GM18951 (cell line): Measurements from ENCODE around the gene PLEKHA5.
"Not testable (repeated sequence)": the region's sequence is repeated elsewhere in the genome, so short reads cannot be mapped to it uniquely, and the experiment has no call there.

ENCODE experiments used
- POLR2A ChIP-seq: IDR thresholded peaks from 4 replicates; pipeline ENCODE4 v1.6.1; 2011; ENCODE audit warnings: mild to moderate bottlenecking; ENCODE audit not compliant: insufficient read length, insufficient read depth; ENCODE audit errors: extremely low read depth
- in situ Hi-C: fragments of 300-500 bp; cut with MboI; formaldehyde crosslinking; loops from one replicate; pipeline ENCODE4 v1.12.0; 2022; ENCODE audit warnings: low sequenced_read_pairs, mixed read lengths, inconsistent platforms; ENCODE audit not compliant: unreplicated experiment

Gene PLEKHA5

DNA sequence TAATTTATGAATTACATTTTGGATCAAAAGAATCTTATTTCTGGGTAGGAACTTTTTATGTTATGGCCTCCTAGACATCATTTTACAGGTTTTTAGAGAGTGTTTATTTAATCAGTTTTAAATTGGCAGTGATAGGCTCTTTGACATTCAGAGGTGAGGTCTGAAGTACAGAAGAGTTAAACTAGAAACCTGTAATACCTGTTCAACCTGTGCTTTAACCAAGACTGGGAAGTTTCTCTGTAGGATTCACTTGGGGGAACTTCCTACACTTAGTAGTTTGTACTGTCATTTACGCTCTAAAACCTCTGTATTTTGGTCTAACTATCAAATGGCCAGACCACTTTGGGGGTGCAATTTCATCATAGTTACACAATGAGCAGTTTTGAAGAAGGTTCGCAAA lies 35.9 kb downstream of the PLEKHA5 start:
- in situ Hi-C loops = no loop called here
- no peak for TF ChIP-seq POLR2A

- in situ Hi-C loops = no loop called here
- TF ChIP-seq POLR2A = no peak
Measured at GRCh38 chr12:19166387-19166786, 36.9 kb downstream of the PLEKHA5 start.

- in situ Hi-C loops = no loop called here
- TF ChIP-seq POLR2A = no peak
Measured at GRCh38 chr12:19166956-19167355, 37.4 kb downstream of the PLEKHA5 start.

DNA sequence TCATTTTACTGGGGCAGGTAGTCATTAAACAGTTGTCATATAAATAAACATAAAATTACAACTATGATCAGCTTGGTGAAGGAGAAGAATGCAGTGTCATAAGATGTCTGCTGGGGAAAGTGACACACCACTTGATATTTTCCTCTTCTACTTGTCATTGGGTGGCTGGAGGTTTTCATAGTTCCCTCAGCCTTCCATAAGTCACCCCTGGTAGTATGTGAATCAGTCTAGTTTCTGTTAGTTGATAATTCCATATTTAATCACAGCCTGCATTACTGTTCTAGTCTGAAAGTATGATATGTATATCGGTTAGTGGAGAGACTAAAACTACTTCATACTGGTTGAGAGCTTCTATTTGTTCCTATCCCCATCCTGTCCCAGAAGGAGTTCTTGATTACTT lies 38.2 kb downstream of the PLEKHA5 start:
- in situ Hi-C loops = no loop called here
- TF ChIP-seq POLR2A = no peak

- TF ChIP-seq POLR2A = no peak
- in situ Hi-C loops = no loop called here
Measured at GRCh38 chr12:19168644-19169043, 39.1 kb downstream of the PLEKHA5 start.

- no peak for TF ChIP-seq POLR2A
- in situ Hi-C loops = no loop called here
Measured at GRCh38 chr12:19169222-19169621, 39.7 kb downstream of the PLEKHA5 start.

DNA sequence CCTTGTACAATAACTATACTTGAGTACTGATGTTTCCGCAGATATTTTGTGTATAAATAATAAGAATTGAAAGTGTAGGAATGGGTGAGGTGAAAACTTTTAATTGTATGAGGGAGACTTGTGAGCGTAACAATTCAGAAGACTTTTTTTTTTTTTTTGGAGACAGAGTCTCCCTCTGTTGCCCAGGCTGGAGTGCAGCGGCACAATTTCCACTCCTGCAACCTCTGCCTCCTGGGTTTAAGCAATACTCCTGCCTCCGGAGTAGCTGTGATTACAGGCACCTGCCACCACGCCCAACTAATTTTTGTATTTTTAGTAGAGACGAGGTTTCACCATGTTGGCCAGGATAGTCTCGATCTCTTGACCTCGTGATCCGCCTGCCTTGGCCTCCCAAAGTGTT lies 40.8 kb downstream of the PLEKHA5 start:
- in situ Hi-C loops = not testable (repeated sequence)

DNA sequence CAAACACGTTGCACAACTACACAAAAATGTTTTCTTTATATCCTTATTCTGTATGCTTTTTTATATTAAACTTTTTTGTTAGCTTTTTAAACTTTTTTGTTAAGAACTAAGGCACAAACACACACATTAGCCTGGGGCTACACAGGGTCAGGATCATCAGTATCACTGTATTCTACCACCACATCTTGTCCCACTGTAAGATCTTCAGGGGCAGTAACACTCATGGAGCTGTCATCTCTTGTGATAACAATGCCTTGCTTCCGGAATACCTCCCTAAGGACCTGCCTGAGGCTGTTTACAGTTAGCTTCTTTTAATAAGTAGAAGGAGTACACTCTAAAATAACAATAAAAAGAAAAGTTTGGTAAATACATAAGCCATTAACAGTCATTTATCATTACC lies 42.2 kb downstream of the PLEKHA5 start:
- in situ Hi-C loops = no loop called here
- no peak for TF ChIP-seq POLR2A

DNA sequence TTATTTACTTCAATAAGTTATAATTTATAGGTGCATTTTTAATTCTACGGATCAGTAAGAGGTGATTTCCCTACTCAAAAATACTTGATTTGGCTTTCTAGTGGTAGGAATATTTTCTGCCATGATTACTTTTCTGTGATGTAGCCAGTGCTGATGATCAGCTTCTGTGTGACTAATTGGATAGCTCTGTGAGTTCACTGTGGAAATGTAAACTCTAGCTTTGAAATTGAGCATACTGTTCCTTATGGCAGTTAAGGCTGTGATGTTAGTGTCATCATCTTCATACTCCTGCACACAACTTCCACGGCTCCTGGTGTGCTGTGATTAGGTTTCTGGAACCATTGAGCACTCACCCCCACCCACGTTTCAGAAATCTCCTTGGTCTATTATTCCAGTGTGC lies 48.2 kb downstream of the PLEKHA5 start:
- no peak for TF ChIP-seq POLR2A
- in situ Hi-C loops = loop anchor here (25.0 kb wide), 1 partner anchor 315 kb away; no protein-coding TSS in a partner anchor

DNA sequence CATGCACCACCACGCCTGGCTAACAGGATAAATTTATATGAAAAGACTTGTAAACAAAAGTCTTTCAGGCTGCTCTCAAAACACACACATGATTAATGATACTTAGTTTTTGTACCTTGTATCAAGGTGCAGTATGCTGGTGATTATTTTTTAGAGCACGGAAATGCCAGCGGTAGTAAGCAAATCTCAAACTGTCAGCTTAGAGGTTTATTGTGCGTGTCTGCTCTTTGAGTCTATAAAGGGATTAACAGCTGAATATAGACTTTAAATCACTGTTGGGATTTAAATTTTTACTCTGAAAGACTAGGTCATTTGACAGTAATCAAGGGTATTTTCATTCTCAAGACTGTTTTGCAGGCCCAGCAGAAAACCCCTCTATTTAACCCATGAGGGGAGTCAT lies 50.5 kb downstream of the PLEKHA5 start:
- in situ Hi-C loops = loop anchor here (25.0 kb wide), 1 partner anchor 318 kb away; no protein-coding TSS in a partner anchor
- no peak for TF ChIP-seq POLR2A

GRCh38 chr12:19181666-19182426 lies 52.3 kb downstream of the PLEKHA5 start:
- no peak for TF ChIP-seq POLR2A
- in situ Hi-C loops = loop anchor here (25.0 kb wide), 1 partner anchor 320 kb away; no protein-coding TSS in a partner anchor

GRCh38 chr12:19183121-19183838 lies 53.7 kb downstream of the PLEKHA5 start:
- TF ChIP-seq POLR2A = no peak
- in situ Hi-C loops = loop anchor here (25.0 kb wide), 1 partner anchor 321 kb away; no protein-coding TSS in a partner anchor

GRCh38 chr12:19185262-19185929 lies 55.9 kb downstream of the PLEKHA5 start:
- no peak for TF ChIP-seq POLR2A
- in situ Hi-C loops = loop anchor here (25.0 kb wide), 1 partner anchor 323 kb away; no protein-coding TSS in a partner anchor
